NCI-H1436 treated with DMSO at 0.1 percent for 48 hours (cell line): ENCODE measurements around the gene ICAM5.
"Not testable (repeated sequence)": the region's sequence is repeated elsewhere in the genome, so short reads cannot be mapped to it uniquely, and the experiment has no call there.

Experiments
- DNase-seq: peaks from one replicate; lab custom pipeline; 2025; lab: John Stamatoyannopoulos, UW

ICAM5 gene

GRCh38 chr19:10318807-10319682, 29.3 kb downstream of the ICAM5 start:
- no peak for DNase-seq

GRCh38 chr19:10320602-10321416, 31.1 kb downstream of the ICAM5 start:
- DNase-seq = no peak

GRCh38 chr19:10321417-10321797, 31.7 kb downstream of the ICAM5 start:
- DNase-seq = no peak

- DNase-seq = no peak
Observed at GRCh38 chr19:10321874-10322835, 32.4 kb downstream of the ICAM5 start.

- no peak for DNase-seq
Observed at GRCh38 chr19:10325732-10326131, 36.0 kb downstream of the ICAM5 start.

- DNase-seq = no peak
Observed at GRCh38 chr19:10327793-10328192, 38.0 kb downstream of the ICAM5 start.

GRCh38 chr19:10328558-10329429, 39.0 kb downstream of the ICAM5 start:
- DNase-seq = no peak

GRCh38 chr19:10329555-10329954, 39.8 kb downstream of the ICAM5 start:
- DNase-seq = no peak

- no peak for DNase-seq
Observed at GRCh38 chr19:10332158-10332964, 42.6 kb downstream of the ICAM5 start.

GRCh38 chr19:10332965-10333757, 43.4 kb downstream of the ICAM5 start, which contains the start of gene RAVER1:
RAVER1 (minus strand) TSS chr19:10333529; CDS start chr19:10333507, 22 bp downstream.
- DNase-seq = peak; percentile 72

GRCh38 chr19:10333758-10334587, 44.2 kb downstream of the ICAM5 start:
- DNase-seq = no peak

GRCh38 chr19:10334588-10335351, 45.0 kb downstream of the ICAM5 start:
- peak; percentile 5 for DNase-seq

- no peak for DNase-seq
Observed at GRCh38 chr19:10335352-10335985, 45.7 kb downstream of the ICAM5 start.

- not testable (repeated sequence) for DNase-seq
Observed at GRCh38 chr19:10336725-10337124, 47.0 kb downstream of the ICAM5 start.

GRCh38 chr19:10338940-10339339, 49.2 kb downstream of the ICAM5 start:
- no peak for DNase-seq

GRCh38 chr19:10339380-10339960, 49.7 kb downstream of the ICAM5 start, which contains the start of gene ICAM3:
ICAM3 (minus strand) TSS chr19:10339624; CDS start chr19:10339614, 10 bp downstream.
- no peak for DNase-seq
